CD8-positive, alpha-beta memory T cell (primary cell): ENCODE measurements around the gene TM6SF1. TPM values are rescaled to one million over a fixed set of nuclear protein-coding genes. Genes with fewer than 3 reads are reported as not detected.

Experiments used
- CTCF ChIA-PET: fragments of 350-600 bp; sonication (Branson Sonifier 250); formaldehyde crosslinking; loops from one replicate; lab custom pipeline; 2021; ENCODE audit warnings: antibody characterized with exemption; lab: Charles Lee
- POLR2A ChIA-PET: fragments of 350-600 bp; sonication (Branson Sonifier 250); formaldehyde crosslinking; loops from one replicate; lab custom pipeline; 2021; ENCODE audit warnings: antibody characterized with exemption; lab: Charles Lee
- DNase-seq, 5 donors: peaks; one replicate each; pipeline versions ENCODE4 v3.0.0 to v3.0.0-alpha.2; 2020 to 2022; ENCODE audit warnings: mixed read lengths in 1 of 5
- H3K27ac ChIP-seq: one replicate; pipeline ENCODE4 v1.7.0; 2013; ENCODE audit warnings: low read depth, mild to moderate bottlenecking, low read length, moderate library complexity
- H3K27me3 ChIP-seq: 2 replicates; pipeline ENCODE4 v1.7.0; 2013; ENCODE audit warnings: low read length, mild to moderate bottlenecking; ENCODE audit not compliant: insufficient read depth, poor library complexity, severe bottlenecking
- H3K36me3 ChIP-seq: 2 replicates; pipeline ENCODE4 v1.7.0; 2013; ENCODE audit warnings: mild to moderate bottlenecking, low read length, moderate library complexity; ENCODE audit not compliant: insufficient read depth
- H3K4me1 ChIP-seq: 2 replicates; pipeline ENCODE4 v1.7.0; 2013; ENCODE audit warnings: mild to moderate bottlenecking, low read length, moderate library complexity; ENCODE audit not compliant: insufficient read depth
- H3K4me3 ChIP-seq: 2 replicates; pipeline ENCODE4 v1.7.0; 2013; ENCODE audit warnings: mild to moderate bottlenecking, low read length
- H3K9me3 ChIP-seq: 2 replicates; pipeline ENCODE4 v1.7.0; 2013; ENCODE audit warnings: mild to moderate bottlenecking, low read length
- H3K27ac Mint-ChIP-seq, 8 donors: one replicate each; pipeline ENCODE4 v1.8.0; 2020 to 2021; ENCODE audit warnings: mixed read lengths in 8 of 8, mild to moderate bottlenecking in 6 of 8, inconsistent platforms in 3 of 8, moderate library complexity in 3 of 8
- H3K27me3 Mint-ChIP-seq, 2 donors: one replicate each; pipeline ENCODE4 v1.8.0; 2020 to 2021; ENCODE audit warnings: mixed read lengths in 2 of 2, mild to moderate bottlenecking in 1 of 2, moderate library complexity in 1 of 2
- H3K36me3 Mint-ChIP-seq, 3 donors: one replicate each; pipeline ENCODE4 v1.8.0; 2020 to 2021; ENCODE audit warnings: mixed read lengths in 3 of 3, inconsistent platforms in 1 of 3, mild to moderate bottlenecking in 1 of 3
- H3K4me1 Mint-ChIP-seq, 3 donors: one replicate each; pipeline ENCODE4 v1.8.0; 2020 to 2021; ENCODE audit warnings: mixed read lengths in 3 of 3, inconsistent platforms in 1 of 3, mild to moderate bottlenecking in 1 of 3
- H3K4me3 Mint-ChIP-seq, 7 donors: one replicate each; pipeline ENCODE4 v1.8.0; 2020 to 2021; ENCODE audit warnings: mixed read lengths in 7 of 7, mild to moderate bottlenecking in 6 of 7, moderate library complexity in 4 of 7, inconsistent platforms in 2 of 7
- H3K9me3 Mint-ChIP-seq, 5 donors: one replicate each; pipeline ENCODE4 v1.8.0; 2020 to 2022; ENCODE audit warnings: mixed read lengths in 5 of 5, mild to moderate bottlenecking in 3 of 5, moderate library complexity in 2 of 5, inconsistent platforms in 1 of 5
- polyA plus RNA-seq: library from polyadenylated mRNA; unstranded; fragments of 300-500 nt; fragmentation: Illumina TruSeq; gene quantifications from one replicate; pipeline ENCODE4 v1.2.3, GENCODE V29; 2021
- total RNA-seq, 2 experiments: library from RNA; stranded (reverse); gene quantifications; one replicate each; pipeline ENCODE4 v1.2.3, GENCODE V29; 2021

The TM6SF1 gene
- total and polyA plus RNA-seq, 3 experiments from 2014 or later, result 0.26 to 0.78 (median 0.55) TPM

- peaks cover 6% of the 10 kb centered on the region for H3K4me1 ChIP-seq
- Mint-ChIP-seq H3K4me3 (no peak overlapping the region), H3K36me3 (no peaks in the 10 kb centered on the region), H3K27me3 (peaks cover 34 to 35% of the 10 kb centered on the region in 2 donors), H3K9me3 (no peaks in the 10 kb centered on the region), H3K27ac (no peak overlapping the region), H3K4me1 (peaks cover 6 to 11% (median 8%) of the 10 kb centered on the region in 3 donors)
- H3K9me3 ChIP-seq, result no peaks in the 10 kb centered on the region
- H3K4me3 ChIP-seq, result no peak overlapping the region
- H3K36me3 ChIP-seq, result no peaks in the 10 kb centered on the region
- ChIA-PET POLR2A (no interaction called here), CTCF (no interaction called here)
- no peak for DNase-seq
- H3K27me3 ChIP-seq, result peaks cover 5% of the 10 kb centered on the region
- no peak overlapping the region for H3K27ac ChIP-seq
These were observed 5.5 kb downstream of the TM6SF1 start for GRCh38 chr15:83112956-83113299.

- no peak overlapping the region for H3K4me3 ChIP-seq
- H3K9me3 ChIP-seq, result no peaks in the 10 kb centered on the region
- Mint-ChIP-seq H3K27me3 (peaks cover 23 to 27% of the 10 kb centered on the region in 2 donors), H3K27ac (peak overlapping the region in 1 of 8 donors; percentile 21), H3K36me3 (no peaks in the 10 kb centered on the region), H3K9me3 (no peaks in the 10 kb centered on the region), H3K4me1 (peaks cover 0 to 4% (median 0%) of the 10 kb centered on the region in 3 donors), H3K4me3 (no peak overlapping the region)
- no peaks in the 10 kb centered on the region for H3K27me3 ChIP-seq
- H3K27ac ChIP-seq, result no peak overlapping the region
- H3K36me3 ChIP-seq, result no peaks in the 10 kb centered on the region
- POLR2A ChIA-PET, result no interaction called here
- no peaks in the 10 kb centered on the region for H3K4me1 ChIP-seq
- DNase-seq, result no peak
- CTCF ChIA-PET, result no interaction called here
These were observed 6.6 kb downstream of the TM6SF1 start for GRCh38 chr15:83113881-83114674.

GRCh38 chr15:83114856-83115255 lies 7.4 kb downstream of the TM6SF1 start:
- Histone ChIP-seq H3K4me1 (no peaks in the 10 kb centered on the region), H3K27me3 (no peaks in the 10 kb centered on the region), H3K9me3 (no peaks in the 10 kb centered on the region), H3K4me3 (no peak overlapping the region), H3K36me3 (no peaks in the 10 kb centered on the region), H3K27ac (no peak overlapping the region)
- no peak for DNase-seq
- Mint-ChIP-seq H3K9me3 (no peaks in the 10 kb centered on the region), H3K4me1 (peaks cover 0 to 2% (median 0%) of the 10 kb centered on the region in 3 donors), H3K27ac (no peak overlapping the region), H3K4me3 (no peak overlapping the region), H3K27me3 (peaks cover 16 to 20% of the 10 kb centered on the region in 2 donors), H3K36me3 (no peaks in the 10 kb centered on the region)
- ChIA-PET CTCF (interaction anchor here (0.7 kb wide), 1 partner anchor 447 kb away, joined by 3 read pairs; no protein-coding TSS in a partner anchor), POLR2A (no interaction called here)

GRCh38 chr15:83115410-83115809 lies 8.0 kb downstream of the TM6SF1 start:
- DNase-seq, result no peak
- ChIA-PET POLR2A (no interaction called here), CTCF (interaction anchor here (0.7 kb wide), 1 partner anchor 447 kb away, joined by 3 read pairs; no protein-coding TSS in a partner anchor)
- no peaks in the 10 kb centered on the region for H3K36me3 Mint-ChIP-seq
- no peak overlapping the region for H3K27ac Mint-ChIP-seq
- H3K4me1 Mint-ChIP-seq, result no peaks in the 10 kb centered on the region
- no peak overlapping the region for H3K27ac ChIP-seq
- no peaks in the 10 kb centered on the region for H3K36me3 ChIP-seq
- no peak overlapping the region for H3K4me3 ChIP-seq
- no peak overlapping the region for H3K4me3 Mint-ChIP-seq
- no peaks in the 10 kb centered on the region for H3K9me3 ChIP-seq
- peaks cover 10 to 15% of the 10 kb centered on the region in 2 donors for H3K27me3 Mint-ChIP-seq
- no peaks in the 10 kb centered on the region for H3K9me3 Mint-ChIP-seq
- no peaks in the 10 kb centered on the region for H3K27me3 ChIP-seq
- no peaks in the 10 kb centered on the region for H3K4me1 ChIP-seq

GRCh38 chr15:83115831-83116565 lies 8.6 kb downstream of the TM6SF1 start:
- no peak for DNase-seq
- Mint-ChIP-seq H3K36me3 (no peaks in the 10 kb centered on the region), H3K27me3 (peaks cover 6 to 12% of the 10 kb centered on the region in 2 donors), H3K27ac (no peak overlapping the region), H3K4me3 (no peak overlapping the region), H3K4me1 (no peaks in the 10 kb centered on the region), H3K9me3 (no peaks in the 10 kb centered on the region)
- no peaks in the 10 kb centered on the region for H3K36me3 ChIP-seq
- no peaks in the 10 kb centered on the region for H3K27me3 ChIP-seq
- no peaks in the 10 kb centered on the region for H3K4me1 ChIP-seq
- CTCF ChIA-PET, result no interaction called here
- POLR2A ChIA-PET, result no interaction called here
- H3K27ac ChIP-seq, result no peak overlapping the region
- H3K9me3 ChIP-seq, result no peaks in the 10 kb centered on the region
- H3K4me3 ChIP-seq, result no peak overlapping the region

GRCh38 chr15:83118291-83118827 lies 10.9 kb downstream of the TM6SF1 start:
- H3K4me1 Mint-ChIP-seq, result no peaks in the 10 kb centered on the region
- no peak overlapping the region for H3K27ac Mint-ChIP-seq
- H3K36me3 ChIP-seq, result no peaks in the 10 kb centered on the region
- CTCF ChIA-PET, result no interaction called here
- DNase-seq, result no peak
- H3K27me3 Mint-ChIP-seq, result peaks cover 4 to 5% of the 10 kb centered on the region in 2 donors
- no peak overlapping the region for H3K4me3 Mint-ChIP-seq
- H3K4me1 ChIP-seq, result no peaks in the 10 kb centered on the region
- H3K4me3 ChIP-seq, result no peak overlapping the region
- no peaks in the 10 kb centered on the region for H3K9me3 ChIP-seq
- no peak overlapping the region for H3K27ac ChIP-seq
- H3K9me3 Mint-ChIP-seq, result no peaks in the 10 kb centered on the region
- no peaks in the 10 kb centered on the region for H3K27me3 ChIP-seq
- H3K36me3 Mint-ChIP-seq, result no peaks in the 10 kb centered on the region
- POLR2A ChIA-PET, result no interaction called here

GRCh38 chr15:83118968-83119367 lies 11.5 kb downstream of the TM6SF1 start:
- Mint-ChIP-seq H3K4me3 (no peak overlapping the region), H3K9me3 (no peaks in the 10 kb centered on the region), H3K4me1 (no peaks in the 10 kb centered on the region), H3K36me3 (no peaks in the 10 kb centered on the region), H3K27ac (no peak overlapping the region), H3K27me3 (peaks cover 4% of the 10 kb centered on the region in 2 donors)
- no peak overlapping the region for H3K27ac ChIP-seq
- no peaks in the 10 kb centered on the region for H3K9me3 ChIP-seq
- no peaks in the 10 kb centered on the region for H3K36me3 ChIP-seq
- POLR2A ChIA-PET, result no interaction called here
- no peaks in the 10 kb centered on the region for H3K4me1 ChIP-seq
- CTCF ChIA-PET, result no interaction called here
- DNase-seq, result no peak
- H3K4me3 ChIP-seq, result no peak overlapping the region
- H3K27me3 ChIP-seq, result no peaks in the 10 kb centered on the region

- H3K36me3 Mint-ChIP-seq, result no peaks in the 10 kb centered on the region
- no peak overlapping the region for H3K4me3 Mint-ChIP-seq
- Histone ChIP-seq H3K27ac (no peak overlapping the region), H3K36me3 (no peaks in the 10 kb centered on the region), H3K9me3 (no peaks in the 10 kb centered on the region), H3K4me3 (no peak overlapping the region), H3K4me1 (no peaks in the 10 kb centered on the region), H3K27me3 (no peaks in the 10 kb centered on the region)
- no peaks in the 10 kb centered on the region for H3K4me1 Mint-ChIP-seq
- H3K27ac Mint-ChIP-seq, result no peak overlapping the region
- no peak for DNase-seq
- ChIA-PET POLR2A (no interaction called here), CTCF (no interaction called here)
- H3K9me3 Mint-ChIP-seq, result no peaks in the 10 kb centered on the region
- H3K27me3 Mint-ChIP-seq, result peaks cover 4% of the 10 kb centered on the region in 2 donors
These were observed 12.6 kb downstream of the TM6SF1 start for GRCh38 chr15:83119968-83120581.
